B cell (primary cell): Measurements from ENCODE around the gene MRPS21. TPM values are rescaled to one million over a fixed set of nuclear protein-coding genes. Genes with fewer than 3 reads are reported as not detected.
A peak's percentile ranks its signal among the peaks of the same experiment; 100 is the strongest.

Experiments
- ATAC-seq: fragments of 200-7000 bp; cut with Tn5 transposase; one replicate; pipeline ENCODE4 v1.10.0; 2021; ENCODE audit warnings: low read depth, mild to moderate bottlenecking, moderate number of reproducible peaks, moderate library complexity
- CTCF ChIA-PET: fragments of 350-600 bp; sonication (Branson Sonifier 250); formaldehyde crosslinking; loops from one replicate; lab custom pipeline; 2021; ENCODE audit warnings: antibody characterized with exemption, inconsistent platforms; lab: Charles Lee
- POLR2A ChIA-PET: fragments of 350-600 bp; sonication (Branson Sonifier 250); formaldehyde crosslinking; loops from one replicate; lab custom pipeline; 2021; ENCODE audit warnings: antibody characterized with exemption; lab: Charles Lee
- DNase-seq: peaks from one replicate; pipeline ENCODE4 v3.0.0; 2013
- H2AFZ ChIP-seq: 2 replicates; pipeline ENCODE4 v1.6.1; 2012; ENCODE audit warnings: mild to moderate bottlenecking, low read depth, low read length; ENCODE audit not compliant: insufficient read depth, poor library complexity, severe bottlenecking
- H3K27ac ChIP-seq, 2 donors: 1 replicate in 1 of 2; 2 replicates in 1 of 2; pipeline ENCODE4 v1.5.1; 2012 to 2013; ENCODE audit warnings: low read length in 2 of 2, mild to moderate bottlenecking in 2 of 2, moderate library complexity in 1 of 2
- H3K27me3 ChIP-seq, 4 experiments: fragments of 200-600 bp in 1 of 4; sonication (generic) in 1 of 4; replicated peaks in 1 of 4; 1 replicate in 2 of 4; 2 replicates in 2 of 4; pipeline versions ENCODE4 v1.6.1 to v1.7.0; 2013 to 2016; ENCODE audit warnings: low read length in 3 of 4, mild to moderate bottlenecking in 2 of 4, mixed read lengths in 1 of 4, moderate library complexity in 1 of 4; ENCODE audit not compliant: insufficient read depth in 4 of 4, control insufficient read depth in 3 of 4; ENCODE audit errors: control extremely low read depth in 1 of 4
- H3K36me3 ChIP-seq, 2 experiments: replicated peaks in 1 of 2; 1 replicate in 1 of 2; 2 replicates in 1 of 2; pipeline versions ENCODE4 v1.6.1 to v1.7.1; 2013; ENCODE audit warnings: low read length in 1 of 2; ENCODE audit not compliant: insufficient read depth in 2 of 2, control insufficient read depth in 1 of 2; ENCODE audit errors: control extremely low read depth in 1 of 2, extremely low read depth in 1 of 2
- H3K4me1 ChIP-seq, 2 donors: fragments of 200-600 bp in 1 of 2; sonication (generic) in 1 of 2; 1 replicate in 1 of 2; 2 replicates in 1 of 2; pipeline versions ENCODE4 v1.5.1 to v1.6.1; 2013 to 2017; ENCODE audit warnings: low read length in 2 of 2; ENCODE audit not compliant: control insufficient read depth in 2 of 2, insufficient read depth in 2 of 2
- H3K4me2 ChIP-seq: replicated peaks from 2 replicates; pipeline ENCODE3; 2012; ENCODE audit warnings: mild to moderate bottlenecking, low read depth, low read length; ENCODE audit not compliant: poor library complexity, severe bottlenecking
- H3K4me3 ChIP-seq, 5 experiments: fragments of 200-600 bp in 1 of 5; sonication (generic) in 1 of 5; 1 replicate in 3 of 5; 2 replicates in 2 of 5; pipeline versions ENCODE4 v1.5.1 to v1.7.0; 2011 to 2016; ENCODE audit warnings: low read length in 4 of 5, mild to moderate bottlenecking in 4 of 5, low read depth in 2 of 5, control low read depth in 1 of 5, moderate library complexity in 1 of 5; ENCODE audit not compliant: insufficient read depth in 1 of 5; ENCODE audit errors: control extremely low read depth in 1 of 5, extremely low read depth in 1 of 5
- H3K79me2 ChIP-seq: fragments of 200-600 bp; sonication (generic); one replicate; pipeline ENCODE4 v1.6.0; 2016; ENCODE audit warnings: low read length; ENCODE audit not compliant: control insufficient read depth, insufficient read depth
- H3K9ac ChIP-seq: fragments of 200-600 bp; sonication (generic); 2 replicates; pipeline ENCODE4 v1.6.1; 2017; ENCODE audit warnings: mild to moderate bottlenecking, low read length, moderate library complexity
- H3K9me3 ChIP-seq, 3 donors: one replicate each; pipeline versions ENCODE4 v1.6.1 to v1.7.1; 2013; ENCODE audit warnings: low read length in 2 of 3; ENCODE audit not compliant: control insufficient read depth in 2 of 3, insufficient read depth in 1 of 3; ENCODE audit errors: control extremely low read depth in 1 of 3
- H4K20me1 ChIP-seq: 2 replicates; pipeline ENCODE4 v1.6.0; 2012; ENCODE audit warnings: mild to moderate bottlenecking, low read length; ENCODE audit not compliant: insufficient read depth, control insufficient read depth, poor library complexity, severe bottlenecking
- H3K27ac Mint-ChIP-seq: one replicate; pipeline ENCODE4 v1.8.0; 2021; ENCODE audit warnings: mixed read lengths
- H3K27me3 Mint-ChIP-seq: one replicate; pipeline ENCODE4 v1.8.0; 2021; ENCODE audit warnings: mixed read lengths
- H3K4me1 Mint-ChIP-seq: one replicate; pipeline ENCODE4 v1.8.0; 2021; ENCODE audit warnings: mixed read lengths
- H3K4me3 Mint-ChIP-seq: one replicate; pipeline ENCODE4 v1.8.0; 2021; ENCODE audit warnings: mixed read lengths
- H3K9me3 Mint-ChIP-seq: one replicate; pipeline ENCODE4 v1.8.0; 2022; ENCODE audit warnings: mixed read lengths; ENCODE audit not compliant: insufficient read depth
- CTCF ChIP-seq: fragments of 200-600 bp; IDR thresholded peaks from one replicate; pipeline ENCODE4 v1.8.0; 2022; ENCODE audit warnings: antibody characterized with exemption, mild to moderate bottlenecking
- EZH2 ChIP-seq: IDR thresholded peaks from 2 replicates; pipeline ENCODE4 v1.6.1; 2012; ENCODE audit warnings: borderline replicate concordance, low read depth, mild to moderate bottlenecking, moderate library complexity, low read length; ENCODE audit not compliant: insufficient read depth, poor library complexity, severe bottlenecking
- WGBS: methylation state at CpG from one replicate; pipeline ENCODE4 v1.1.5; 2013; ENCODE audit warnings: missing lambda C conversion rate; ENCODE audit not compliant: insufficient coverage; 5-methylcytosine and 5-hydroxymethylcytosine counted together
- intact Hi-C: fragments of 100-400 bp; cut with micrococcal nuclease; formaldehyde crosslinking; loops from one replicate; pipeline ENCODE4 v1.10.0; 2022
- polyA plus RNA-seq: library from polyadenylated mRNA; depleted of rRNA; stranded (reverse); fragments of >200 nt; gene quantifications from 2 replicates; pipeline ENCODE4 v1.2.3, GENCODE V29; 2012
- total RNA-seq, 2 donors: library from RNA; stranded (reverse); fragments of 120-200 nt in 1 of 2; gene quantifications; 1 replicate in 1 of 2; 2 replicates in 1 of 2; pipeline versions ENCODE4 v1.2.3 to v1.2.4, GENCODE V29; 2013 to 2022

The MRPS21 gene
- total and polyA plus RNA-seq, 2 donors (not counting 1 experiment from before 2014, with no cell fraction given), result 50.1 to 60.4 TPM

- no peaks in the 10 kb centered on the region for H3K36me3 ChIP-seq
- no peaks in the 10 kb centered on the region for H3K79me2 ChIP-seq
- peak overlapping the region; percentile 51 for H2AFZ ChIP-seq
- peaks cover 0 to 36% (median 24%) of the 10 kb centered on the region in 4 experiments for H3K27me3 ChIP-seq
- H3K9me3 Mint-ChIP-seq, result no peaks in the 10 kb centered on the region
- ChIA-PET POLR2A (no interaction called here), CTCF (interaction anchor here (0.9 to 5.6 kb wide), 19 partner anchors 9 to 739 kb away, joined by 3 to 60 read pairs (median 4); partner anchors contain the start of genes APH1A, C1orf54, CIART and FALEC)
- H3K9ac ChIP-seq, result peak overlapping the region; percentile 42
- intact Hi-C loops, result loop anchor here (1.0 to 10.0 kb wide), 3 partner anchors 12 to 739 kb away; no protein-coding TSS in a partner anchor
- H3K4me1 Mint-ChIP-seq, result peaks cover 13% of the 10 kb centered on the region
- H3K4me3 ChIP-seq, result peak overlapping the region in 1 of 5 experiments; percentile 37
- H3K27me3 Mint-ChIP-seq, result peaks cover 45% of the 10 kb centered on the region
- H4K20me1 ChIP-seq, result no peaks in the 10 kb centered on the region
- peak overlapping the region; percentile 74 for H3K4me2 ChIP-seq
- no peak overlapping the region for H3K27ac Mint-ChIP-seq
- no peaks in the 10 kb centered on the region for H3K9me3 ChIP-seq
- peak overlapping the region; percentile 78 for H3K4me3 Mint-ChIP-seq
- no peak for DNase-seq
- no peak overlapping the region for H3K27ac ChIP-seq
- H3K4me1 ChIP-seq, result peaks cover 14 to 15% of the 10 kb centered on the region in 2 donors
- no peak for TF ChIP-seq EZH2
- no peak for TF ChIP-seq CTCF
- ATAC-seq, result no peak
- WGBS, result no CpG with 5 or more reads among the region's 1 CpG
These were observed 37.5 kb upstream of the MRPS21 start for GRCh38 chr1:150256198-150256553.

- H3K4me1 ChIP-seq, result peaks cover 14 to 15% of the 10 kb centered on the region in 2 donors
- CTCF ChIA-PET, result interaction anchor here (0.8 to 5.6 kb wide), 18 partner anchors 8 to 259 kb away, joined by 3 to 60 read pairs (median 4); partner anchors contain the start of genes APH1A, C1orf54, CIART and FALEC
- H3K27ac ChIP-seq, result no peak overlapping the region
- peak overlapping the region; percentile 74 for H3K4me2 ChIP-seq
- Mint-ChIP-seq H3K4me3 (no peak overlapping the region), H3K9me3 (no peaks in the 10 kb centered on the region), H3K4me1 (peaks cover 13% of the 10 kb centered on the region), H3K27ac (no peak overlapping the region), H3K27me3 (peaks cover 45% of the 10 kb centered on the region)
- TF ChIP-seq EZH2, result no peak
- no peak for TF ChIP-seq CTCF
- peaks cover 0 to 36% (median 24%) of the 10 kb centered on the region in 4 experiments for H3K27me3 ChIP-seq
- no peaks in the 10 kb centered on the region for H4K20me1 ChIP-seq
- H2AFZ ChIP-seq, result no peak overlapping the region
- 14% methylated on average over 6 of the region's 14 CpGs for WGBS
- H3K9me3 ChIP-seq, result no peaks in the 10 kb centered on the region
- no peak overlapping the region for H3K9ac ChIP-seq
- intact Hi-C loops, result loop anchor here (1.0 to 10.0 kb wide), 3 partner anchors 12 to 738 kb away; no protein-coding TSS in a partner anchor
- H3K36me3 ChIP-seq, result no peaks in the 10 kb centered on the region
- DNase-seq, result no peak
- H3K4me3 ChIP-seq, result no peak overlapping the region
- H3K79me2 ChIP-seq, result no peaks in the 10 kb centered on the region
- POLR2A ChIA-PET, result no interaction called here
- no peak for ATAC-seq
These were observed 36.9 kb upstream of the MRPS21 start for GRCh38 chr1:150256554-150257341.
